Spleen (tissue), 7 donors: ENCODE results near the gene KLF7.

Experiments used
- POLR2A ChIP-seq, 3 donors: fragments of 450-650 bp; IDR thresholded peaks; one replicate each; pipeline ENCODE4 v1.5.1; 2017; ENCODE audit warnings: antibody characterized with exemption in 3 of 3, mild to moderate bottlenecking in 1 of 3
- POLR2AphosphoS5 ChIP-seq, 3 donors: sonication (generic); formaldehyde crosslinking; IDR thresholded peaks; one replicate each; pipeline ENCODE4 v1.5.1; 2017; ENCODE audit warnings: antibody characterized with exemption in 3 of 3
- TF ChIP-seq, protein P1 (sequence below), 11 experiments: fragments of 200-600 bp in 7 of 11; fragments of 450-650 bp in 4 of 11; sonication (generic) in 4 of 11; IDR thresholded peaks in 8 of 11; conservative IDR thresholded peaks in 3 of 11; 1 replicate in 7 of 11; 2 replicates in 4 of 11; pipeline versions ENCODE4 v1.4.0 to v1.8.0; 2016 to 2021; ENCODE audit warnings: antibody characterized with exemption in 11 of 11, inconsistent platforms in 4 of 11, mild to moderate bottlenecking in 1 of 11
- donor health status: DM: no; HTN: no; CAD: no; lungs with moderate emphysema.
- donor health status: DM: no; HTN: no; CAD: no.
- donor health status: DM: no; HTN: no; CAD: no.

GRCh38 chr2:207215308-207215707 lies 49.6 kb upstream of the KLF7 start:
- TF ChIP-seq, protein P1, sequence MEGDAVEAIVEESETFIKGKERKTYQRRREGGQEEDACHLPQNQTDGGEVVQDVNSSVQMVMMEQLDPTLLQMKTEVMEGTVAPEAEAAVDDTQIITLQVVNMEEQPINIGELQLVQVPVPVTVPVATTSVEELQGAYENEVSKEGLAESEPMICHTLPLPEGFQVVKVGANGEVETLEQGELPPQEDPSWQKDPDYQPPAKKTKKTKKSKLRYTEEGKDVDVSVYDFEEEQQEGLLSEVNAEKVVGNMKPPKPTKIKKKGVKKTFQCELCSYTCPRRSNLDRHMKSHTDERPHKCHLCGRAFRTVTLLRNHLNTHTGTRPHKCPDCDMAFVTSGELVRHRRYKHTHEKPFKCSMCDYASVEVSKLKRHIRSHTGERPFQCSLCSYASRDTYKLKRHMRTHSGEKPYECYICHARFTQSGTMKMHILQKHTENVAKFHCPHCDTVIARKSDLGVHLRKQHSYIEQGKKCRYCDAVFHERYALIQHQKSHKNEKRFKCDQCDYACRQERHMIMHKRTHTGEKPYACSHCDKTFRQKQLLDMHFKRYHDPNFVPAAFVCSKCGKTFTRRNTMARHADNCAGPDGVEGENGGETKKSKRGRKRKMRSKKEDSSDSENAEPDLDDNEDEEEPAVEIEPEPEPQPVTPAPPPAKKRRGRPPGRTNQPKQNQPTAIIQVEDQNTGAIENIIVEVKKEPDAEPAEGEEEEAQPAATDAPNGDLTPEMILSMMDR (IDR thresholded peaks at IDR 0.05 in 8 of 11, conservative IDR thresholded peaks at IDR 0.05 in 3 of 11): no peak
- no peak for TF ChIP-seq POLR2AphosphoS5 (IDR thresholded peaks at IDR 0.05)
- no peak for TF ChIP-seq POLR2A (IDR thresholded peaks at IDR 0.05)
